OCI-LY7 (cell line): Measurements from ENCODE around the gene CHST5. TPM values are rescaled to one million over a fixed set of nuclear protein-coding genes. Genes with fewer than 3 reads are reported as not detected.

Experiments used
- BruUV-seq: library from RNA; stranded (reverse); fragments of 400-500 nt; replicated peaks from 2 replicates; lab custom pipeline; 2021; lab: Mats Ljungman, UMichigan
- CTCF ChIA-PET: fragments of 300-600 bp; sonication (Branson Sonifier 250); formaldehyde crosslinking; loops from one replicate; lab custom pipeline; 2022; ENCODE audit warnings: antibody characterized with exemption; ENCODE audit not compliant: unreplicated experiment; lab: Charles Lee
- POLR2A ChIA-PET: fragments of 300-600 bp; sonication (Branson Sonifier 250); formaldehyde crosslinking; loops from one replicate; lab custom pipeline; 2022; ENCODE audit warnings: antibody characterized with exemption; lab: Charles Lee
- DNase-seq: peaks from one replicate; pipeline ENCODE4 v3.0.0-alpha.2; 2015; ENCODE audit warnings: low spot score
- H2AFZ ChIP-seq: fragments of 200-600 bp; sonication (generic), shearing (Covaris generic); 2 replicates; pipeline ENCODE4 v1.6.1; 2014; ENCODE audit warnings: mild to moderate bottlenecking, antibody characterized with exemption, low read length, moderate library complexity
- H3K27ac ChIP-seq: fragments of 200-600 bp; sonication (generic); 2 replicates; pipeline ENCODE4 v1.5.1; 2014; ENCODE audit warnings: mixed run types, low read depth, mild to moderate bottlenecking, moderate library complexity, low read length, inconsistent platforms; ENCODE audit not compliant: poor library complexity, severe bottlenecking
- H3K36me3 ChIP-seq: fragments of 200-600 bp; sonication (generic); 2 replicates; pipeline ENCODE4 v1.6.1; 2014; ENCODE audit warnings: mild to moderate bottlenecking, antibody characterized with exemption, low read length, moderate library complexity, mixed read lengths; ENCODE audit not compliant: insufficient read depth
- H3K4me1 ChIP-seq: fragments of 200-600 bp; sonication (generic); 2 replicates; pipeline ENCODE4 v1.5.1; 2014; ENCODE audit warnings: mild to moderate bottlenecking, low read length; ENCODE audit not compliant: insufficient read depth, poor library complexity, severe bottlenecking
- H3K4me2 ChIP-seq: fragments of 200-600 bp; sonication (generic); 2 replicates; pipeline ENCODE4 v1.6.1; 2014; ENCODE audit warnings: mild to moderate bottlenecking, low read length
- H3K4me3 ChIP-seq: fragments of 200-600 bp; sonication (generic); 2 replicates; pipeline ENCODE4 v1.5.1; 2014; ENCODE audit warnings: mild to moderate bottlenecking, low read depth, low read length; ENCODE audit not compliant: poor library complexity, severe bottlenecking
- H3K79me2 ChIP-seq: fragments of 200-600 bp; sonication (generic); 2 replicates; pipeline ENCODE4 v1.6.1; 2016; ENCODE audit warnings: low read depth, mild to moderate bottlenecking, low read length, moderate library complexity, mixed read lengths; ENCODE audit not compliant: insufficient read depth
- H3K9me2 ChIP-seq: fragments of 200-600 bp; sonication (generic); 2 replicates; pipeline ENCODE4 v1.6.1; 2016; ENCODE audit warnings: mild to moderate bottlenecking, low read length, mixed read lengths; ENCODE audit not compliant: insufficient read depth
- H3K9me3 ChIP-seq: fragments of 200-600 bp; sonication (generic); 2 replicates; pipeline ENCODE4 v1.6.1; 2014; ENCODE audit warnings: mild to moderate bottlenecking, mixed run types, low read length, mixed read lengths
- H4K20me1 ChIP-seq: fragments of 200-600 bp; sonication (generic); 2 replicates; pipeline ENCODE4 v1.6.1; 2014; ENCODE audit warnings: mild to moderate bottlenecking, antibody characterized with exemption, low read length, moderate library complexity, mixed read lengths; ENCODE audit not compliant: insufficient read depth
- EZH2phosphoT487 ChIP-seq: fragments of 200-600 bp; sonication (generic); IDR thresholded peaks from 2 replicates; pipeline ENCODE4 v1.6.1; 2018; ENCODE audit warnings: low read depth, borderline replicate concordance, mild to moderate bottlenecking, mixed run types, antibody characterized with exemption, low read length, moderate library complexity, mixed read lengths
- intact Hi-C: fragments of 100-400 bp; cut with micrococcal nuclease; formaldehyde crosslinking; loops from one replicate; pipeline ENCODE4 v1.10.0; 2022; ENCODE audit not compliant: unreplicated experiment
- total RNA-seq, 2 experiments: library from RNA; depleted of rRNA in 1 of 2; stranded (reverse); fragments of >200 nt in 1 of 2; shearing (Covaris generic) in 1 of 2; gene quantifications; 2 replicates each; pipeline ENCODE4 v1.2.3, GENCODE V29; 2014 to 2022
- TF ChIP-seq, protein P1 (sequence below): fragments of 200-600 bp; sonication (generic); conservative IDR thresholded peaks from 2 replicates; pipeline ENCODE4 v1.5.1; 2014; ENCODE audit warnings: mild to moderate bottlenecking, antibody characterized with exemption, low read length, moderate library complexity, mixed read lengths

Gene CHST5
- total RNA-seq, 2 experiments from 2014 or later, result 0.10 to 0.19 TPM

DNA sequence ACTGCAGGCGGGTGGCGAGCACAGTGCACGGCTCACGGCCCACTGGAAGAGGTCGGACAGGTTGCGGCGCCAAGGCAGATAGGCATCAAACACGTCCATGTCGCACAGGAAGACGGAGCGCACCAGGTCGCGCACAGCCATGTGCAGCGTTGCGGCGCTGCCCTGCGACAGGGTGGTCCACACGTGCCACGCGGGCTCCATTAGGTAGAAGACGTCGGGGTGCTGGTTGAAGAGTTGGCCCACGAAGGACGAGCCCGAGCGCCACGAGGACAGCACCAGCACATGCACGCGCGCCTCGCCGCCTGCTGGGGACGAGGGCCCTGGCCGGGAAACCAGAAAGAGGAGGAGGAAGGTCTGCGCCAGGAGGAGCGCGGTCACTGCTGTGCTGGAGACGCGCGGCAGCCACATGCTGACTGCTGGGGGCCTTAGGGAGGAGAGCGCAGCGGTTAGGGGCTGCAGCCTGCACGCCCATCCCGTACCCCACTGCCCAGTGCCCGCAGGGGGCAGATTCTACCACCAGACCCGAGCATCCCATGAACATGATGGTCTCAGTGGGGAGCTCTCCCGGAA, 56.4 kb downstream of the CHST5 start:
- Histone ChIP-seq H3K4me1 (no peaks in the 10 kb centered on the region), H3K9me2 (no peaks in the 10 kb centered on the region), H3K4me2 (no peak overlapping the region), H3K4me3 (no peak overlapping the region), H2AFZ (no peak overlapping the region), H3K9me3 (no peaks in the 10 kb centered on the region), H3K36me3 (no peaks in the 10 kb centered on the region), H3K27ac (no peak overlapping the region), H3K79me2 (no peaks in the 10 kb centered on the region), H4K20me1 (no peaks in the 10 kb centered on the region)
- TF ChIP-seq, protein P1, sequence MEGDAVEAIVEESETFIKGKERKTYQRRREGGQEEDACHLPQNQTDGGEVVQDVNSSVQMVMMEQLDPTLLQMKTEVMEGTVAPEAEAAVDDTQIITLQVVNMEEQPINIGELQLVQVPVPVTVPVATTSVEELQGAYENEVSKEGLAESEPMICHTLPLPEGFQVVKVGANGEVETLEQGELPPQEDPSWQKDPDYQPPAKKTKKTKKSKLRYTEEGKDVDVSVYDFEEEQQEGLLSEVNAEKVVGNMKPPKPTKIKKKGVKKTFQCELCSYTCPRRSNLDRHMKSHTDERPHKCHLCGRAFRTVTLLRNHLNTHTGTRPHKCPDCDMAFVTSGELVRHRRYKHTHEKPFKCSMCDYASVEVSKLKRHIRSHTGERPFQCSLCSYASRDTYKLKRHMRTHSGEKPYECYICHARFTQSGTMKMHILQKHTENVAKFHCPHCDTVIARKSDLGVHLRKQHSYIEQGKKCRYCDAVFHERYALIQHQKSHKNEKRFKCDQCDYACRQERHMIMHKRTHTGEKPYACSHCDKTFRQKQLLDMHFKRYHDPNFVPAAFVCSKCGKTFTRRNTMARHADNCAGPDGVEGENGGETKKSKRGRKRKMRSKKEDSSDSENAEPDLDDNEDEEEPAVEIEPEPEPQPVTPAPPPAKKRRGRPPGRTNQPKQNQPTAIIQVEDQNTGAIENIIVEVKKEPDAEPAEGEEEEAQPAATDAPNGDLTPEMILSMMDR, result no peak
- no peak for TF ChIP-seq EZH2phosphoT487
- ChIA-PET POLR2A (no interaction called here), CTCF (no interaction called here)
- intact Hi-C loops, result no loop called here
- DNase-seq, result no peak
- BruUV-seq, result no TSS peak

Other genes with a start within 250 kb of the CHST5 start
- gene CFDP1, start 102.6 kb downstream of the CHST5 start, total RNA-seq (2014; rRNA removed; shearing (Covaris generic)), result 30.0 and 55.1 TPM in 2 replicates
- gene CFDP1, start 102.6 kb downstream of the CHST5 start, total RNA-seq (2022), result 55.4 and 57.6 TPM in 2 replicates
- 25.7 and 29.0 TPM in 2 replicates for gene TMEM170A, start 71.4 kb downstream of the CHST5 start, total RNA-seq (2014; rRNA removed; shearing (Covaris generic))
- gene TMEM170A, start 71.4 kb downstream of the CHST5 start, total RNA-seq (2022), result 27.3 and 29.4 TPM in 2 replicates
- 0.06 TPM in 1 of 2 replicates, not detected in the other for gene CHST6, start 40.7 kb downstream of the CHST5 start, total RNA-seq (2014; rRNA removed; shearing (Covaris generic))
- 0.13 TPM in 1 of 2 replicates, not detected in the other for gene CHST6, start 40.7 kb downstream of the CHST5 start, total RNA-seq (2022)
- gene TMEM231, start 20.1 kb upstream of the CHST5 start, total RNA-seq (2014; rRNA removed; shearing (Covaris generic)), result 5.6 and 6.9 TPM in 2 replicates
- 6.6 and 10.0 TPM in 2 replicates for gene TMEM231, start 20.1 kb upstream of the CHST5 start, total RNA-seq (2022)
- 37.0 and 57.7 TPM in 2 replicates for gene GABARAPL2, start 30.3 kb upstream of the CHST5 start, total RNA-seq (2014; rRNA removed; shearing (Covaris generic))
- gene GABARAPL2, start 30.3 kb upstream of the CHST5 start, total RNA-seq (2022), result 91.6 and 93.5 TPM in 2 replicates
- gene ADAT1, start 87.2 kb upstream of the CHST5 start, total RNA-seq (2014; rRNA removed; shearing (Covaris generic)), result 46.8 and 53.4 TPM in 2 replicates
- 85.7 and 91.7 TPM in 2 replicates for gene ADAT1, start 87.2 kb upstream of the CHST5 start, total RNA-seq (2022)
- gene KARS1, start 111.6 kb upstream of the CHST5 start, total RNA-seq (2014; rRNA removed; shearing (Covaris generic)), result 126 and 143 TPM in 2 replicates
- 167 and 172 TPM in 2 replicates for gene KARS1, start 111.6 kb upstream of the CHST5 start, total RNA-seq (2022)
- gene TERF2IP, start 111.7 kb upstream of the CHST5 start, total RNA-seq (2014; rRNA removed; shearing (Covaris generic)), result 41.6 and 42.3 TPM in 2 replicates
- gene TERF2IP, start 111.7 kb upstream of the CHST5 start, total RNA-seq (2022), result 64.3 and 69.3 TPM in 2 replicates
- not detected in 2 replicates for gene CPHXL2, start 140.9 kb upstream of the CHST5 start, total RNA-seq (2014; rRNA removed; shearing (Covaris generic))
- gene CPHXL2, start 140.9 kb upstream of the CHST5 start, total RNA-seq (2022), result not detected in 2 replicates
- gene DUXB, start 165.4 kb upstream of the CHST5 start, total RNA-seq (2014; rRNA removed; shearing (Covaris generic)), result not detected in 2 replicates
- not detected in 2 replicates for gene DUXB, start 165.4 kb upstream of the CHST5 start, total RNA-seq (2022)
- gene CPHXL, start 190.4 kb upstream of the CHST5 start, total RNA-seq (2014; rRNA removed; shearing (Covaris generic)), result not detected in 2 replicates
- gene CPHXL, start 190.4 kb upstream of the CHST5 start, total RNA-seq (2022), result not detected in 2 replicates